K562 (cell line): Measurements from ENCODE around the gene ATRN. TPM values are rescaled to one million over a fixed set of nuclear protein-coding genes. Genes with fewer than 3 reads are reported as not detected.

Source experiments
- EP300 ChIP-seq: IDR thresholded peaks from 2 replicates; pipeline ENCODE4 v1.6.1; 2012; ENCODE audit warnings: low read length, improper control_type of control experiment
- IRF2 ChIP-seq: sonication (generic); formaldehyde crosslinking; IDR thresholded peaks from 2 replicates; pipeline ENCODE4 v1.8.1; 2022; ENCODE audit warnings: mild to moderate bottlenecking, missing genetic modification reagents
- JUND ChIP-seq, 2 experiments: IDR thresholded peaks; 2 replicates in 1 of 2; 3 replicates in 1 of 2; pipeline ENCODE4 v1.6.1; 2011; ENCODE audit warnings: borderline replicate concordance in 2 of 2, low read depth in 2 of 2, low read length in 2 of 2, improper control_type of control experiment in 1 of 2, missing biosample characterization in 1 of 2, missing genetic modification characterization in 1 of 2, missing genetic modification reagents in 1 of 2
- ZNF175 ChIP-seq: fragments of 200-800 bp; sonication (Bioruptor generic); IDR thresholded peaks from 2 replicates; pipeline ENCODE4 v1.6.1; 2016; ENCODE audit warnings: low read depth, mild to moderate bottlenecking, missing genetic modification characterization, missing compliant biosample characterization
- polyA plus RNA-seq, 8 experiments: library from polyadenylated mRNA; depleted of rRNA in 4 of 8; stranded (reverse) in 5 of 8; unstranded in 3 of 8; fragments of >200 nt; fragmentation: Nextera tagmentation in 2 of 8; fragmentation: Illumina TruSeq in 1 of 8; extraction: Ambion mirVana in 2 of 8; extraction: Trizol in 1 of 8; gene quantifications; 2 replicates each; pipeline versions ENCODE4 v1.2.1 to v1.2.3, GENCODE V29; 2011 to 2014; ENCODE audit warnings: inconsistent platforms in 1 of 8, missing spikeins in 1 of 8
- total RNA-seq, 7 experiments: library from RNA; depleted of rRNA in 6 of 7; stranded (reverse); fragments of >200 nt in 6 of 7; fragmentation: Illumina TruSeq in 2 of 7; extraction: Trizol in 2 of 7; gene quantifications; 2 replicates each; pipeline versions ENCODE4 v1.2.1 to v1.2.3, GENCODE V29; 2011 to 2021; ENCODE audit warnings: low replicate concordance in 1 of 7
- TF ChIP-seq, protein P1 (sequence below), 2 experiments: fragments of 450-650 bp in 1 of 2; sonication (generic) in 1 of 2; formaldehyde crosslinking in 1 of 2; IDR thresholded peaks; 2 replicates each; pipeline versions ENCODE4 v1.7.1 to v1.9.0; 2016 to 2022; ENCODE audit warnings: inconsistent platforms in 1 of 2, mild to moderate bottlenecking in 1 of 2, missing genetic modification reagents in 1 of 2
- TF ChIP-seq, protein P2 (sequence below): fragments of 450-650 bp; IDR thresholded peaks from 2 replicates; pipeline ENCODE4 v1.6.1; 2014; ENCODE audit warnings: low read depth, mild to moderate bottlenecking, moderate library complexity, borderline replicate concordance
- TF ChIP-seq, protein P3 (sequence below): fragments of 250-450 bp; sonication (Bioruptor Pico); IDR thresholded peaks from 2 replicates; pipeline ENCODE4 v1.8.0; 2021; ENCODE audit warnings: borderline replicate concordance, mild to moderate bottlenecking, moderate library complexity; ENCODE audit not compliant: poor library complexity, severe bottlenecking
- TF ChIP-seq, protein P4 (sequence below): sonication (generic); IDR thresholded peaks from 2 replicates; pipeline ENCODE4 v1.6.1; 2016
- TF ChIP-seq, protein P5 (sequence below): sonication (generic); formaldehyde crosslinking; IDR thresholded peaks from 2 replicates; pipeline ENCODE4 v1.8.0; 2022; ENCODE audit warnings: mild to moderate bottlenecking, missing genetic modification reagents

The ATRN gene
- total and polyA plus RNA-seq, 9 of the 15 experiments (the other 6 are each of a cell fraction or from before 2014, with no cell fraction given): 0.69 to 16.5 (median 7.6) TPM

DNA sequence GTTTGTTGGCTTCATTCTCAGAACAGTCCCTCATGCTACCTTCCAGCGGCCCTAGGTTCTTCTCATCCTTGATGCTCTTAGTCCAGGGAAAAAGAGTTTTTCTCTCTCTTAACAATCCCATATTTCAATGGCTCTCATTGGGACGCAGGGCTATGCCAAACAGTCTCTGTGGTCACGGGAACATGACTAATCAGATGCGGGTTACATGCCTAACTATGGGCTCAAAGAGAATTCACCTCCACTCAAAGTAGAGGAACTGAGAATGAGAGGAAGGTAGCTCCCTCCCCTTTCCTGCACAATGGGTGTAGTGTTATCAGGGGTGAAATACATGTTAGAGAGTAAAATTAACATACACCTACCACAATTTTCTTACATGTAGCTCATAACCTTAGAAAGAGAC is 18.1 kb upstream of the ATRN start (continued):
- TF ChIP-seq, protein P1, sequence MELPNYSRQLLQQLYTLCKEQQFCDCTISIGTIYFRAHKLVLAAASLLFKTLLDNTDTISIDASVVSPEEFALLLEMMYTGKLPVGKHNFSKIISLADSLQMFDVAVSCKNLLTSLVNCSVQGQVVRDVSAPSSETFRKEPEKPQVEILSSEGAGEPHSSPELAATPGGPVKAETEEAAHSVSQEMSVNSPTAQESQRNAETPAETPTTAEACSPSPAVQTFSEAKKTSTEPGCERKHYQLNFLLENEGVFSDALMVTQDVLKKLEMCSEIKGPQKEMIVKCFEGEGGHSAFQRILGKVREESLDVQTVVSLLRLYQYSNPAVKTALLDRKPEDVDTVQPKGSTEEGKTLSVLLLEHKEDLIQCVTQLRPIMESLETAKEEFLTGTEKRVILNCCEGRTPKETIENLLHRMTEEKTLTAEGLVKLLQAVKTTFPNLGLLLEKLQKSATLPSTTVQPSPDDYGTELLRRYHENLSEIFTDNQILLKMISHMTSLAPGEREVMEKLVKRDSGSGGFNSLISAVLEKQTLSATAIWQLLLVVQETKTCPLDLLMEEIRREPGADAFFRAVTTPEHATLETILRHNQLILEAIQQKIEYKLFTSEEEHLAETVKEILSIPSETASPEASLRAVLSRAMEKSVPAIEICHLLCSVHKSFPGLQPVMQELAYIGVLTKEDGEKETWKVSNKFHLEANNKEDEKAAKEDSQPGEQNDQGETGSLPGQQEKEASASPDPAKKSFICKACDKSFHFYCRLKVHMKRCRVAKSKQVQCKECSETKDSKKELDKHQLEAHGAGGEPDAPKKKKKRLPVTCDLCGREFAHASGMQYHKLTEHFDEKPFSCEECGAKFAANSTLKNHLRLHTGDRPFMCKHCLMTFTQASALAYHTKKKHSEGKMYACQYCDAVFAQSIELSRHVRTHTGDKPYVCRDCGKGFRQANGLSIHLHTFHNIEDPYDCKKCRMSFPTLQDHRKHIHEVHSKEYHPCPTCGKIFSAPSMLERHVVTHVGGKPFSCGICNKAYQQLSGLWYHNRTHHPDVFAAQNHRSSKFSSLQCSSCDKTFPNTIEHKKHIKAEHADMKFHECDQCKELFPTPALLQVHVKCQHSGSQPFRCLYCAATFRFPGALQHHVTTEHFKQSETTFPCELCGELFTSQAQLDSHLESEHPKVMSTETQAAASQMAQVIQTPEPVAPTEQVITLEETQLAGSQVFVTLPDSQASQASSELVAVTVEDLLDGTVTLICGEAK (IDR thresholded peaks at IDR 0.05): no peak
- TF ChIP-seq, protein P1 (CRISPR knock-in tag; IDR thresholded peaks at IDR 0.05): no peak
- TF ChIP-seq JUND (IDR thresholded peaks at IDR 0.05; ENCODE audit: borderline replicate concordance, low read depth, low read length) (no peak), JUND (tag; IDR thresholded peaks at IDR 0.05; ENCODE audit: borderline replicate concordance, low read depth, low read length) (no peak), ZNF175 (CRISPR knock-in tag) (no peak), EP300 (no peak), IRF2 (CRISPR knock-in tag) (no peak)
- TF ChIP-seq, protein P2, sequence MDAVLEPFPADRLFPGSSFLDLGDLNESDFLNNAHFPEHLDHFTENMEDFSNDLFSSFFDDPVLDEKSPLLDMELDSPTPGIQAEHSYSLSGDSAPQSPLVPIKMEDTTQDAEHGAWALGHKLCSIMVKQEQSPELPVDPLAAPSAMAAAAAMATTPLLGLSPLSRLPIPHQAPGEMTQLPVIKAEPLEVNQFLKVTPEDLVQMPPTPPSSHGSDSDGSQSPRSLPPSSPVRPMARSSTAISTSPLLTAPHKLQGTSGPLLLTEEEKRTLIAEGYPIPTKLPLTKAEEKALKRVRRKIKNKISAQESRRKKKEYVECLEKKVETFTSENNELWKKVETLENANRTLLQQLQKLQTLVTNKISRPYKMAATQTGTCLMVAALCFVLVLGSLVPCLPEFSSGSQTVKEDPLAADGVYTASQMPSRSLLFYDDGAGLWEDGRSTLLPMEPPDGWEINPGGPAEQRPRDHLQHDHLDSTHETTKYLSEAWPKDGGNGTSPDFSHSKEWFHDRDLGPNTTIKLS: no peak
- TF ChIP-seq, protein P3, sequence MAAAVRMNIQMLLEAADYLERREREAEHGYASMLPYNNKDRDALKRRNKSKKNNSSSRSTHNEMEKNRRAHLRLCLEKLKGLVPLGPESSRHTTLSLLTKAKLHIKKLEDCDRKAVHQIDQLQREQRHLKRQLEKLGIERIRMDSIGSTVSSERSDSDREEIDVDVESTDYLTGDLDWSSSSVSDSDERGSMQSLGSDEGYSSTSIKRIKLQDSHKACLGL (CRISPR knock-in tag): no peak
- TF ChIP-seq, protein P4, sequence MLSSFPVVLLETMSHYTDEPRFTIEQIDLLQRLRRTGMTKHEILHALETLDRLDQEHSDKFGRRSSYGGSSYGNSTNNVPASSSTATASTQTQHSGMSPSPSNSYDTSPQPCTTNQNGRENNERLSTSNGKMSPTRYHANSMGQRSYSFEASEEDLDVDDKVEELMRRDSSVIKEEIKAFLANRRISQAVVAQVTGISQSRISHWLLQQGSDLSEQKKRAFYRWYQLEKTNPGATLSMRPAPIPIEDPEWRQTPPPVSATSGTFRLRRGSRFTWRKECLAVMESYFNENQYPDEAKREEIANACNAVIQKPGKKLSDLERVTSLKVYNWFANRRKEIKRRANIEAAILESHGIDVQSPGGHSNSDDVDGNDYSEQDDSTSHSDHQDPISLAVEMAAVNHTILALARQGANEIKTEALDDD: peak; percentile 60
- TF ChIP-seq, protein P5, sequence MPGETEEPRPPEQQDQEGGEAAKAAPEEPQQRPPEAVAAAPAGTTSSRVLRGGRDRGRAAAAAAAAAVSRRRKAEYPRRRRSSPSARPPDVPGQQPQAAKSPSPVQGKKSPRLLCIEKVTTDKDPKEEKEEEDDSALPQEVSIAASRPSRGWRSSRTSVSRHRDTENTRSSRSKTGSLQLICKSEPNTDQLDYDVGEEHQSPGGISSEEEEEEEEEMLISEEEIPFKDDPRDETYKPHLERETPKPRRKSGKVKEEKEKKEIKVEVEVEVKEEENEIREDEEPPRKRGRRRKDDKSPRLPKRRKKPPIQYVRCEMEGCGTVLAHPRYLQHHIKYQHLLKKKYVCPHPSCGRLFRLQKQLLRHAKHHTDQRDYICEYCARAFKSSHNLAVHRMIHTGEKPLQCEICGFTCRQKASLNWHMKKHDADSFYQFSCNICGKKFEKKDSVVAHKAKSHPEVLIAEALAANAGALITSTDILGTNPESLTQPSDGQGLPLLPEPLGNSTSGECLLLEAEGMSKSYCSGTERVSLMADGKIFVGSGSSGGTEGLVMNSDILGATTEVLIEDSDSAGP (CRISPR knock-in tag): no peak
- TF ChIP-seq, all 486 proteins: peak for 2
